Coronary artery (tissue), 2 donors: ENCODE results near the gene TAX1BP3.

Source experiments
- DNase-seq: peaks from one replicate; pipeline ENCODE4 v3.0.0-alpha.2; 2017; ENCODE audit warnings: low spot score
- H3K27ac ChIP-seq, 2 donors: fragments of 200-600 bp; sonication (generic); one replicate each; pipeline ENCODE4 v1.5.1; 2016 to 2019
- H3K4me3 ChIP-seq: fragments of 200-600 bp; sonication (generic); 2 replicates; pipeline ENCODE4 v1.5.1; 2016; ENCODE audit warnings: mild to moderate bottlenecking, moderate library complexity
- CTCF ChIP-seq: fragments of 200-600 bp; sonication (generic); IDR thresholded peaks from one replicate; pipeline ENCODE4 v1.5.1; 2019; ENCODE audit warnings: antibody characterized with exemption

TAX1BP3 gene

GRCh38 chr17:3685174-3685573, 16.8 kb upstream of the TAX1BP3 start:
- TF ChIP-seq CTCF, result no peak
- no peak overlapping the region for H3K4me3 ChIP-seq

GRCh38 chr17:3683054-3683511, 14.7 kb upstream of the TAX1BP3 start:
- Histone ChIP-seq H3K4me3 (no peak overlapping the region), H3K27ac (no peak overlapping the region)
- no peak for DNase-seq
- peak; percentile 80 for TF ChIP-seq CTCF

More at GRCh38 chr17:3685174-3685573, 16.8 kb upstream of the TAX1BP3 start:
- no peak for DNase-seq
- H3K27ac ChIP-seq, result no peak overlapping the region

- no peak for DNase-seq
- no peak overlapping the region for H3K27ac ChIP-seq
Measured at GRCh38 chr17:3682033-3682432, 13.7 kb upstream of the TAX1BP3 start.

DNA sequence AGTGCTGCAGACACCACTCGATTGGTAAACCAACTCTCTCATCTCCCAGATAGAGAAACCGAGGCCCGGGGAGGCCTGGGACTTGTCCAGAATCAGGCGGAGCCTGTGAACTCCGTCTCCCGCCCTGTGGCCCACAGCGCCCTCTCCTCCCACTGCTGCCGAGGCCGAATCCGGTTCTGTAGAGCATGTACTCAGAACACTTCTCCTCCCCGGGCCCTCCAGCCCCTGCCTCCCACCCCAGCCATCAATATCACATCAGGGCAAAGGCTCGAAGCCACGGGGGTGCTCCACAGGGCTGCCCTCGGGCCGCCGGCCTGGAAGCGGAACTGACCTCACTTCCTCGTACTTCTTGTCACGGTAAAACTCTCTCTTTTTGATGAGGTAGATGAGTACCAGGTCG, 13.2 kb upstream of the TAX1BP3 start:
- TF ChIP-seq CTCF, result no peak
- DNase-seq, result no peak
- Histone ChIP-seq H3K4me3 (no peak overlapping the region), H3K27ac (no peak overlapping the region)

More at GRCh38 chr17:3682033-3682432, 13.7 kb upstream of the TAX1BP3 start:
- no peak for TF ChIP-seq CTCF
- H3K4me3 ChIP-seq, result no peak overlapping the region

- no peak for DNase-seq
- H3K4me3 ChIP-seq, result no peak overlapping the region
- TF ChIP-seq CTCF, result no peak
- no peak overlapping the region for H3K27ac ChIP-seq
Measured at GRCh38 chr17:3681057-3681456, 12.7 kb upstream of the TAX1BP3 start.

- TF ChIP-seq CTCF, result no peak
- Histone ChIP-seq H3K4me3 (no peak overlapping the region), H3K27ac (no peak overlapping the region)
- no peak for DNase-seq
Measured at GRCh38 chr17:3679531-3680126, 11.3 kb upstream of the TAX1BP3 start.

GRCh38 chr17:3678821-3679530, 10.6 kb upstream of the TAX1BP3 start:
- no peak for DNase-seq
- H3K27ac ChIP-seq, result no peak overlapping the region
- no peak for TF ChIP-seq CTCF
- H3K4me3 ChIP-seq, result no peak overlapping the region
